ENCODE results near the gene NHLH1. TPM values are rescaled to one million over a fixed set of nuclear protein-coding genes. Genes with fewer than 3 reads are reported as not detected.

Gene NHLH1
- total and polyA plus RNA-seq, 4 donors, result 0.08 TPM; not detected in 3

GRCh38 chr1:160403244-160403643 lies 36.4 kb downstream of the NHLH1 start (continued):
- no peak for TF ChIP-seq MAX (IDR thresholded peaks at IDR 0.05)
- TF ChIP-seq, protein P1, sequence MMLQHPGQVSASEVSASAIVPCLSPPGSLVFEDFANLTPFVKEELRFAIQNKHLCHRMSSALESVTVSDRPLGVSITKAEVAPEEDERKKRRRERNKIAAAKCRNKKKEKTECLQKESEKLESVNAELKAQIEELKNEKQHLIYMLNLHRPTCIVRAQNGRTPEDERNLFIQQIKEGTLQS (IDR thresholded peaks at IDR 0.05), result no peak
- no peak for TF ChIP-seq FOXA1 (IDR thresholded peaks at IDR 0.05)

- no peaks in the 10 kb centered on the region for H3K9me3 ChIP-seq (ENCODE audit: control insufficient read depth in 4 of 4, low read length in 3 of 4)
- 96% methylated on average over 3 of the region's 3 CpGs for WGBS
- H3K27me3 ChIP-seq (ENCODE audit: control insufficient read depth in 4 of 4, insufficient read depth in 4 of 4, low read length in 3 of 4), result peaks cover 2 to 7% (median 3%) of the 10 kb centered on the region in 4 donors
- TF ChIP-seq SP1 (IDR thresholded peaks at IDR 0.05) (no peak), JUND (IDR thresholded peaks at IDR 0.05) (no peak), HNF4A (conservative IDR thresholded peaks at IDR 0.05) (no peak), ZBTB33 (IDR thresholded peaks at IDR 0.05) (no peak), TAF1 (conservative IDR thresholded peaks at IDR 0.05) (no peak), FOXA2 (IDR thresholded peaks at IDR 0.05) (no peak), MAX (IDR thresholded peaks at IDR 0.05) (no peak), GABPA (IDR thresholded peaks at IDR 0.05 in 1 of 2, conservative IDR thresholded peaks at IDR 0.05 in 1 of 2) (no peak), RAD21 (IDR thresholded peaks at IDR 0.05) (no peak)
- TF ChIP-seq, protein P1 (IDR thresholded peaks at IDR 0.05), result no peak
- TF ChIP-seq, protein P2, sequence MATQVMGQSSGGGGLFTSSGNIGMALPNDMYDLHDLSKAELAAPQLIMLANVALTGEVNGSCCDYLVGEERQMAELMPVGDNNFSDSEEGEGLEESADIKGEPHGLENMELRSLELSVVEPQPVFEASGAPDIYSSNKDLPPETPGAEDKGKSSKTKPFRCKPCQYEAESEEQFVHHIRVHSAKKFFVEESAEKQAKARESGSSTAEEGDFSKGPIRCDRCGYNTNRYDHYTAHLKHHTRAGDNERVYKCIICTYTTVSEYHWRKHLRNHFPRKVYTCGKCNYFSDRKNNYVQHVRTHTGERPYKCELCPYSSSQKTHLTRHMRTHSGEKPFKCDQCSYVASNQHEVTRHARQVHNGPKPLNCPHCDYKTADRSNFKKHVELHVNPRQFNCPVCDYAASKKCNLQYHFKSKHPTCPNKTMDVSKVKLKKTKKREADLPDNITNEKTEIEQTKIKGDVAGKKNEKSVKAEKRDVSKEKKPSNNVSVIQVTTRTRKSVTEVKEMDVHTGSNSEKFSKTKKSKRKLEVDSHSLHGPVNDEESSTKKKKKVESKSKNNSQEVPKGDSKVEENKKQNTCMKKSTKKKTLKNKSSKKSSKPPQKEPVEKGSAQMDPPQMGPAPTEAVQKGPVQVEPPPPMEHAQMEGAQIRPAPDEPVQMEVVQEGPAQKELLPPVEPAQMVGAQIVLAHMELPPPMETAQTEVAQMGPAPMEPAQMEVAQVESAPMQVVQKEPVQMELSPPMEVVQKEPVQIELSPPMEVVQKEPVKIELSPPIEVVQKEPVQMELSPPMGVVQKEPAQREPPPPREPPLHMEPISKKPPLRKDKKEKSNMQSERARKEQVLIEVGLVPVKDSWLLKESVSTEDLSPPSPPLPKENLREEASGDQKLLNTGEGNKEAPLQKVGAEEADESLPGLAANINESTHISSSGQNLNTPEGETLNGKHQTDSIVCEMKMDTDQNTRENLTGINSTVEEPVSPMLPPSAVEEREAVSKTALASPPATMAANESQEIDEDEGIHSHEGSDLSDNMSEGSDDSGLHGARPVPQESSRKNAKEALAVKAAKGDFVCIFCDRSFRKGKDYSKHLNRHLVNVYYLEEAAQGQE (IDR thresholded peaks at IDR 0.05), result no peak
- no peaks in the 10 kb centered on the region for H3K36me3 ChIP-seq (ENCODE audit: control insufficient read depth in 4 of 4, insufficient read depth in 3 of 4, low read depth in 1 of 4, low read length in 3 of 4)
- peaks cover 0 to 5% (median 0%) of the 10 kb centered on the region in 4 donors for H3K4me1 ChIP-seq (ENCODE audit: control insufficient read depth in 4 of 4, insufficient read depth in 4 of 4, low read length in 3 of 4)
- no peak overlapping the region for H3K4me3 ChIP-seq (ENCODE audit: low read depth in 1 of 3, low read length in 3 of 3)
- DNase-seq (ENCODE audit: low spot score), result no peak
- H3K27ac ChIP-seq (ENCODE audit: low read depth in 1 of 2, low read length in 2 of 2), result no peak overlapping the region
- H3K9ac ChIP-seq (ENCODE audit: low read depth in 1 of 2, low read length in 2 of 2), result no peak overlapping the region
Measured at GRCh38 chr1:160404094-160404493, 37.2 kb downstream of the NHLH1 start.

DNA sequence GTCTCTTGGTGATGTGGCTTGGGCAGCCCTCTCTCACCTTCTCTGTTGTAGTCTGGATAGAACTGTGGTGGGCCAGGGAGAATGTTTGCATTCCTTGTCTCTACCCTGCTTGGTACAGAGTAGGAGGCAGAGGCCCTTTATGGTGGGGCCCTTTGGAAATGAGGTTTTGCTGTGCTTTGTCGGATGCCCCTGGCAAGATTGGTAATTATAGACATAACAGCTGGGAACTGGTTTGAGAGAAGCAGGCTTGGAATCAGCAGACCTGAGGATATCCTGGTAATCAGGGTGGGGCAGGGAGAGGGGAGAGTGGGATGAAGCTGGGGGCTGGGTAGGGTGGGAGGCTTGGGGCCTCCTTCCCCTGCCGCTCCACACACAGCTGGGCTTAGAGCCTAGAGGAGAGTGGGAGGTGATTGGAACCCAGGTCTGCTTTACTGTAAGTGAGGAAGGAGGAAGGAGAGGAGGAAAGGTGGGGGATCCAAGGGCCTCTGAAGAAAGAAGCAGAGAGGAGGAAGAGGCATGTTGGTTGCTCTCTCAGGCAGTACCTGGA lies 38.5 kb downstream of the NHLH1 start:
- H3K9ac ChIP-seq (ENCODE audit: low read depth in 1 of 2, low read length in 2 of 2), result no peak overlapping the region
- no peak overlapping the region for H3K4me3 ChIP-seq (ENCODE audit: low read depth in 1 of 3, low read length in 3 of 3)
- WGBS, result 95% methylated on average over 2 of the region's 2 CpGs
- H3K27ac ChIP-seq (ENCODE audit: low read depth in 1 of 2, low read length in 2 of 2), result no peak overlapping the region
- no peak for TF ChIP-seq HNF4G (IDR thresholded peaks at IDR 0.05)
- no peak for TF ChIP-seq FOXA1 (IDR thresholded peaks at IDR 0.05)
- TF ChIP-seq TAF1 (conservative IDR thresholded peaks at IDR 0.05), result no peak
- no peak for TF ChIP-seq FOXA2 (IDR thresholded peaks at IDR 0.05)
- no peak for TF ChIP-seq CTCF (IDR thresholded peaks at IDR 0.05; ENCODE audit: low read depth, low read length, missing input control)
- no peak for TF ChIP-seq ZBTB33 (IDR thresholded peaks at IDR 0.05)
- TF ChIP-seq SP1 (IDR thresholded peaks at IDR 0.05), result no peak
- TF ChIP-seq EGR1 (IDR thresholded peaks at IDR 0.05; ENCODE audit: low read depth in 2 of 2), result no peak
- TF ChIP-seq, protein P1 (IDR thresholded peaks at IDR 0.05), result no peak
- no peaks in the 10 kb centered on the region for H3K36me3 ChIP-seq (ENCODE audit: control insufficient read depth in 4 of 4, insufficient read depth in 3 of 4, low read depth in 1 of 4, low read length in 3 of 4)
- no peaks in the 10 kb centered on the region for H3K9me3 ChIP-seq (ENCODE audit: control insufficient read depth in 4 of 4, low read length in 3 of 4)
- H3K4me1 ChIP-seq (ENCODE audit: control insufficient read depth in 4 of 4, insufficient read depth in 4 of 4, low read length in 3 of 4), result peaks cover 0 to 5% (median 0%) of the 10 kb centered on the region in 4 donors
- peaks cover 2 to 7% (median 3%) of the 10 kb centered on the region in 4 donors for H3K27me3 ChIP-seq (ENCODE audit: control insufficient read depth in 4 of 4, insufficient read depth in 4 of 4, low read length in 3 of 4)
- DNase-seq (ENCODE audit: low spot score), result peak; percentile 17

Data from liver (tissue), 9 donors.